ENCODE data around the gene RHOF. TPM values are rescaled to one million over a fixed set of nuclear protein-coding genes. Genes with fewer than 3 reads are reported as not detected.

Gene RHOF
- total RNA-seq, 2 experiments from 2014 or later = 23.5 to 53.7 TPM

- BruUV-seq (replicated peaks) = no TSS peak
- intact Hi-C loops (cut with micrococcal nuclease; ENCODE audit: unreplicated experiment) = no loop called here
- H3K27ac ChIP-seq (ENCODE audit: low read depth, low read length, poor library complexity, severe bottlenecking) = no peak overlapping the region
- DNase-seq (ENCODE audit: low spot score) = no peak
- H3K79me2 ChIP-seq (ENCODE audit: insufficient read depth, low read depth, low read length) = peaks cover 14% of the 10 kb centered on the region; the same call in 1 of the 2 replicates
- ChIA-PET CTCF (ENCODE audit: unreplicated experiment) (interaction anchor here (0.6 to 0.7 kb wide), 2 partner anchors 21 to 584 kb away, joined by 8 to 9 read pairs; no protein-coding TSS in a partner anchor), POLR2A (interaction anchor here (0.6 to 0.8 kb wide), 2 partner anchors 20 to 21 kb away, joined by 3 to 6 read pairs; no protein-coding TSS in a partner anchor)
- H2AFZ ChIP-seq (ENCODE audit: low read length) = no peak overlapping the region
- TF ChIP-seq EZH2phosphoT487 (IDR thresholded peaks at IDR 0.05; ENCODE audit: borderline replicate concordance, low read depth, low read length) (no peak), CTCF (conservative IDR thresholded peaks at IDR 0.05; ENCODE audit: low read length) (no peak)
- no peaks in the 10 kb centered on the region for H3K9me3 ChIP-seq (ENCODE audit: low read length)
- peaks cover 63% of the 10 kb centered on the region for H3K36me3 ChIP-seq (ENCODE audit: insufficient read depth, low read length)
- peaks cover 28% of the 10 kb centered on the region for H3K4me1 ChIP-seq (ENCODE audit: insufficient read depth, low read length, poor library complexity, severe bottlenecking)
- H3K4me3 ChIP-seq (ENCODE audit: low read depth, low read length, poor library complexity, severe bottlenecking) = no peak overlapping the region
- H3K4me2 ChIP-seq (ENCODE audit: low read length) = no peak overlapping the region
- no peaks in the 10 kb centered on the region for H3K9me2 ChIP-seq (ENCODE audit: insufficient read depth, low read length)
- H4K20me1 ChIP-seq (ENCODE audit: insufficient read depth, low read length) = no peaks in the 10 kb centered on the region
Measured at GRCh38 chr12:121815263-121815662, 21.8 kb upstream of the RHOF start.

- no peak overlapping the region for H3K4me2 ChIP-seq (ENCODE audit: low read length)
- H2AFZ ChIP-seq (ENCODE audit: low read length) = no peak overlapping the region
- ChIA-PET CTCF (ENCODE audit: unreplicated experiment) (no interaction called here), POLR2A (no interaction called here)
- intact Hi-C loops (cut with micrococcal nuclease; ENCODE audit: unreplicated experiment) = no loop called here
- no peaks in the 10 kb centered on the region for H3K9me3 ChIP-seq (ENCODE audit: low read length)
- no peaks in the 10 kb centered on the region for H4K20me1 ChIP-seq (ENCODE audit: insufficient read depth, low read length)
- DNase-seq (ENCODE audit: low spot score) = no peak
- peaks cover 63% of the 10 kb centered on the region for H3K36me3 ChIP-seq (ENCODE audit: insufficient read depth, low read length)
- H3K27ac ChIP-seq (ENCODE audit: low read depth, low read length, poor library complexity, severe bottlenecking) = no peak overlapping the region
- H3K4me1 ChIP-seq (ENCODE audit: insufficient read depth, low read length, poor library complexity, severe bottlenecking) = peaks cover 28% of the 10 kb centered on the region
- no peak for TF ChIP-seq CTCF (conservative IDR thresholded peaks at IDR 0.05; ENCODE audit: low read length)
- no peak for TF ChIP-seq EZH2phosphoT487 (IDR thresholded peaks at IDR 0.05; ENCODE audit: borderline replicate concordance, low read depth, low read length)
- H3K79me2 ChIP-seq (ENCODE audit: insufficient read depth, low read depth, low read length) = peaks cover 14% of the 10 kb centered on the region; the same call in 1 of the 2 replicates
- H3K4me3 ChIP-seq (ENCODE audit: low read depth, low read length, poor library complexity, severe bottlenecking) = no peak overlapping the region
- H3K9me2 ChIP-seq (ENCODE audit: insufficient read depth, low read length) = no peaks in the 10 kb centered on the region
- no TSS peak for BruUV-seq (replicated peaks)
Measured at GRCh38 chr12:121814429-121815119, 21.1 kb upstream of the RHOF start.

- H3K4me2 ChIP-seq (ENCODE audit: low read length) = peak overlapping the region; percentile 92; the same call in 1 of the 2 replicates
- no peak overlapping the region for H3K27ac ChIP-seq (ENCODE audit: low read depth, low read length, poor library complexity, severe bottlenecking)
- ChIA-PET CTCF (ENCODE audit: unreplicated experiment) (no interaction called here), POLR2A (no interaction called here)
- no TSS peak for BruUV-seq (replicated peaks)
- TF ChIP-seq CTCF (conservative IDR thresholded peaks at IDR 0.05; ENCODE audit: low read length) (no peak), EZH2phosphoT487 (IDR thresholded peaks at IDR 0.05; ENCODE audit: borderline replicate concordance, low read depth, low read length) (no peak)
- no peak overlapping the region for H2AFZ ChIP-seq (ENCODE audit: low read length)
- H3K9me2 ChIP-seq (ENCODE audit: insufficient read depth, low read length) = no peaks in the 10 kb centered on the region
- H3K9me3 ChIP-seq (ENCODE audit: low read length) = no peaks in the 10 kb centered on the region
- H3K4me1 ChIP-seq (ENCODE audit: insufficient read depth, low read length, poor library complexity, severe bottlenecking) = peaks cover 28% of the 10 kb centered on the region
- no peak overlapping the region for H3K4me3 ChIP-seq (ENCODE audit: low read depth, low read length, poor library complexity, severe bottlenecking)
- intact Hi-C loops (cut with micrococcal nuclease; ENCODE audit: unreplicated experiment) = no loop called here
- no peaks in the 10 kb centered on the region for H4K20me1 ChIP-seq (ENCODE audit: insufficient read depth, low read length)
- DNase-seq (ENCODE audit: low spot score) = no peak
- H3K36me3 ChIP-seq (ENCODE audit: insufficient read depth, low read length) = peaks cover 63% of the 10 kb centered on the region
- H3K79me2 ChIP-seq (ENCODE audit: insufficient read depth, low read depth, low read length) = peaks cover 14% of the 10 kb centered on the region; the same call in 1 of the 2 replicates
Measured at GRCh38 chr12:121813951-121814350, 20.5 kb upstream of the RHOF start.
